ENCODE data around the gene VTI1B. TPM values are rescaled to one million over a fixed set of nuclear protein-coding genes. Genes with fewer than 3 reads are reported as not detected.
"Not testable (repeated sequence)": the region's sequence is repeated elsewhere in the genome, so short reads cannot be mapped to it uniquely, and the experiment has no call there.

Gene VTI1B
- total RNA-seq, 1 experiment from 2014 or later = 67.7 TPM

DNA sequence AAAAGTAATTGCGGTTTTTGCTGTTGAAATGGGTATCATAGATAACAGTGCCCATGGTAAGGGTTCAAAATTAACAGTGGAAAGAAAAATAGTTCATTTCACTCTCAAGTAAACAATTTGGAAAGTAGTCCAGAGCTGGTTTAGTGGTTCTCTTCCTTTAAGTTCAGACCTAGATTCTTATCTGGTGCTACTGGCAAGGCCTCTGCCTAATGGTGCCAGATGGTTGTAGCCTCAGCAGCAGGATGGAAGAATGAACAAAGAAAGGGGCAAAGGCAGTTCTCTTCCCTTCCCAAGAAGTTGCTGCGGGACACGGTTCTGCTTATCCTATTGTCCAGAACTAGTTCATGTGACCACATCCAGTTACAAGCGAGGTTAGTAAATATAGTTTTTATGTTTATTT is 44.2 kb downstream of the VTI1B start:
- DNase-seq (ENCODE audit: low spot score) = no peak

DNA sequence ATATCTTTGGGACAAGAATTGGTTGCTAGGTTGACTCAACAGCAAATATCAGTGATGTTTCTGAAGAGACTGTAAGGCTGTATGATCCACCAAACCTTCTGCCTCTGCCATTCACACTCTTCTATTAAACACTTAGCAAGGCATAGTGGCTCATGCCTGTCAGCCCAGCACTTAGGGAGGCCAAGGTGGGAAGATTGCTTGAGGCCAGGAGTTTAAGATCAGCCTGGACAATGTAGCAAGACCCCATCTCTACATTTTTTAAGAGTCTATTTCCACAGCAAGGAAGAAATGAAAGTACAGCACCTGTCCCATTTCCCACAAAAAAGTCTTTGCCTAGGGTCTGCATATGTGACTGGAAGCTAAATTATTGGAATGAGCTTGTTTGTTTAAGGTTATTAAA is 46.9 kb downstream of the VTI1B start:
- DNase-seq (ENCODE audit: low spot score) = no peak

DNA sequence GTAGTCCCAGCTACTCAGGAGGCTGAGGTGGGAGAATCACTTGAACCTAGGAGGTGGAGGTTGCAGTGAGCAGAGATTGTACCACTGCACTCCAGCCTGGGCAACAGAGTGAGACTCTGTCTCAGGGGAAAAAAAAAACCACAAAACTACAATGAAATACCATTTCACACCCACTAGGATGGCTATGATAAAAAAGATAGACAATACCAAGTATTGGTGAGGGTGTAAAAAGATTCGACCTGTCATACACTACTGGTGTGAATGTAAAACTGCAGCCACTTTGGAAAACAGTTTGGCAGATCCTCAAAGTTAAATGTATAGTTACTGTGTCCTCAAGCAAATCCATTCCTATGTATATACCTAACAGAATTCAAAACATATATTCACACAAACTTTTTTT is 48.3 kb downstream of the VTI1B start:
- not testable (repeated sequence) for DNase-seq (ENCODE audit: low spot score)

DNA sequence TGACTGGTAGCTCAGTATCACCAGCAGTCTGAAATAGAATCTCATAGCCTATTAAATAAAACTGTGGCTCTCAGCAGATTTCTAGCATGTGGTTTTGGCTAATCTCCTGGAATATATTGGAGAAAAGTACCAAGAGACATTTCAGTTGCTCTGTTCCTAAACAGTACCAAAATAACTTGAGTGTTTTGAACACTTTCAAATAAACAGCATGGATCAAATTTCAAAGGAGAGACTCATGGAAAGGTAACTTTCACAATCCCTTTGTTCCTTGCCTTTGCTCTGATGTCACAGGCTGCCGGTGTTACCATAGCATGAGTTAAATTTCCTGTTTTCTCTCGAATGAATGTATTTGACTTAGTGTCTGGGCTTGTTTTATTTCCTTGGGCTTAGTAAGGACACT is 51.3 kb downstream of the VTI1B start:
- DNase-seq (ENCODE audit: low spot score) = peak; percentile 69

DNA sequence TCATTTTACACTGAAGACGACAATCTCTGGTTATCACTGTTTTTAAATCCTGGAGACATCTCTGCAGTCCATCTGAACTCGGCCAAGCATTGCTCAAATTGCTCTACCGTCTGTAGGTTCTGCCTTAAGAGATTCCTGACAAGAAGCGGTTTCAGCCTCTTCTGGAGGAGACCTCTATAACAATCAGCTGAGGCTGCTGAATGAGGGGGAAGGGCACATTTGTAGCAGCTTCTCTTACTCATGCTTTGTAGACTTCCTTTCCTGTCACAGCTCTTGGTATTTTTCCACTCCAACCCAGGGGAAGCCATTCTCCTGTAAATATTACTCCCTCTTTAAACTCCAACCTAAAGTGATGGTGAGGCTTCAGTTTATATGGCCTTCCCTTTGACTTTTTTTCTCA is 51.8 kb downstream of the VTI1B start:
- peak; percentile 89 for DNase-seq (ENCODE audit: low spot score)

DNA sequence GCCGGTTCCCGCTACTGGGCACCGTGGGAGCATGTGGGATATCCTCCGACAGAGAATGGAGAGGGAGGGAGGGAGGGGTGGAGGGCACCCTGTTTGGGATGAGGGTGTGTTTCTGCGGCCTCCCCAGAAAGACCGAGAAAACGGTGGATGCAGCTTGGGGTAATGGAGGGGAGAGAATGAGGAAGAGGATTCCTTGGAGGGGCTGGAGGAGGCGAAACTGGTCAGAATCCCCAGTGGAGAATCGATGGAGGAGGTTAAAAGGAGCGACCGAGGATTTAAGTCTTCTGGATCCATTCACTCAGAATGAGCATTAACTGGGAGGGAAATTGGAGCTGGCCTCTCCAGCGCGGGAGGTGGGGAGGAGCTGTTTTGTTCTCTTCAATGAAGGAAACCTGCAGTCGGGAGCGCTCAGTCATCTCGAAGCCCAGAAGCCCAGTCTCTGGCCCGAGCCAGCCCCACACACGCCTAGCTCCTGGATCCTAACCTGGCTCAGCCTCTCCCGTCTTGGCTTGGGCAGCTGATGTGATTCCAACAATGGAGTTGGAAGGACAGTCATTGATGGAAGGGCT is 54.1 kb downstream of the VTI1B start:
- no peak for DNase-seq (ENCODE audit: low spot score)

DNA sequence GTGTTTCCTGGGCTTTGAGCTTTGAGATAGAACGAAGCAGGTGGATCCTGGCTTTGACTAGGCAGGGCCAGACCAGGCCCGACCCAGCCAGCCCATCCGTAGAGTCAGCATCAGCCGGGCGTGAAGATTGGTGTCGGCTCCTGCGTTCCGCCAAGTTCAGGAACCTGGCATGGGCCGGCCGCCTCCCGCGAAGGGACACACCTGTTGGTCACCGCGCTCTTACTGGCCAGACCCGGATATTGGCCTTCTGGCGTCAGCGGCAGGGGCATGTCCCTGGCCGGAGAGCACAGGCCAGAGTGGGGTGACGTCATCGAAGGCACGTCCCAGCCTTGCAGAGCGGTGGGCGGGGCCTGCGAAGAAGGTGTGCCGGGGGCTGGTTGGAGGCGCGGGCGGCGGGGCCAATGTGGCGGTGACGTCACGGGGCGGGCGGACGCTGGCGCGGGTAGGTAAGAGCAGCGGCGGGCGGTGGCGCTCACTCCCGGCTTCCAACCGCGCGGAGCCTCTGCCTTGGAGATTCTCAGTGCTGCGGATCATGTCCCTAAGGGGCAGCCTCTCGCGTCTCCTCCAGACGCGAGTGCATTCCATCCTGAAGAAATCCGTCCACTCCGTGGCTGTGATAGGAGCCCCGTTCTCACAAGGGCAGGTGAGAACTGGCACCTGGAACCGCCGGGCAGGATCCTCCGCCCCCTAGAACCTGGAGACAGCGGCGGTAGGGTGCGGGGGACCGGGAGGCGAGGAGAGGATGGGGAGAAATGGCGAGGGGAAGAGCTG is 54.8 kb downstream of the VTI1B start, which contains the start of gene ARG2:
Gene ARG2, plus strand, starts transcription at position 475 of the 771 bp plus-strand sequence. Its CDS starts 58 bp downstream, at position 533.
- peak; percentile 94 for DNase-seq (ENCODE audit: low spot score)

DNA sequence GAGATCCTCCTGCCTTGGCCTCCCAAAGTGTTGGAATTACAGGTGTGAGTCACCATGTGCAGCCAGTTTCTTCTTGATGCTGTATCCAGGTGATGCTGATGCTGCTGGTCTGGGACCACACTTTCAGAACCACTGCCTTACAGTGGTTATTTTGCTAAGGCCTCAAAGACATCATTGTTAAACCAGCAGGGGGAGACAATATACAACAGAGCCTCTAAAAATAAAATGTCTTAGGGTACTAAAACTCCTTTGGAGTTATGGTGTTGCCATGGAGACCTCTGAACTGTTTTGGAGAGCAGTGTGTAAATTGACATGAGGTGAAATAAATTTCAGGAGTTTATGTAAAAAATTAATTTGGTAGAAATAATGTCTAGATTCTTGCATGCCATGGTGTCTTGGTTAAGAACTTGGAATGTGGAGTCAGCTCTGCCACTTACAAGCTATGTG is 55.8 kb downstream of the VTI1B start:
- DNase-seq (ENCODE audit: low spot score) = peak; percentile 64

DNA sequence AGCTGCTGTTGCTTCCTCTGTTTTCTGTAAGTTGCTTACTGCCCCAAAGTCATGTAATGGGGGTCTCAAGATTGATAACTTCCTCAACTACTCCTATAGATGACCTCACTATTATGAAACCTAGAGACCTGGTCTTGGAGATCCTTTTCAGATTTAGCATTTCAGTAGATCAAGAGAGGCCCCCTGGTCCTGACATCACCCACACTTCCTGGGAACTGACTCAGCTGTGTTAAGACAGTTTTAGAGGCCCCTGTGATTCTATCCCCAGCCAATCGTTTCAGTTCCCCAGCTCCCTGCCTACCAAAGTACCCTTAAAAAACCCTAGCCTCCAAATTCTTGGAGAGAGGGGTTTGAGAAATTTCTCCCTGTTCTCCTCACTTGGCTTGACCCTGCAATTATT is 63.9 kb downstream of the VTI1B start:
- DNase-seq (ENCODE audit: low spot score) = no peak

DNA sequence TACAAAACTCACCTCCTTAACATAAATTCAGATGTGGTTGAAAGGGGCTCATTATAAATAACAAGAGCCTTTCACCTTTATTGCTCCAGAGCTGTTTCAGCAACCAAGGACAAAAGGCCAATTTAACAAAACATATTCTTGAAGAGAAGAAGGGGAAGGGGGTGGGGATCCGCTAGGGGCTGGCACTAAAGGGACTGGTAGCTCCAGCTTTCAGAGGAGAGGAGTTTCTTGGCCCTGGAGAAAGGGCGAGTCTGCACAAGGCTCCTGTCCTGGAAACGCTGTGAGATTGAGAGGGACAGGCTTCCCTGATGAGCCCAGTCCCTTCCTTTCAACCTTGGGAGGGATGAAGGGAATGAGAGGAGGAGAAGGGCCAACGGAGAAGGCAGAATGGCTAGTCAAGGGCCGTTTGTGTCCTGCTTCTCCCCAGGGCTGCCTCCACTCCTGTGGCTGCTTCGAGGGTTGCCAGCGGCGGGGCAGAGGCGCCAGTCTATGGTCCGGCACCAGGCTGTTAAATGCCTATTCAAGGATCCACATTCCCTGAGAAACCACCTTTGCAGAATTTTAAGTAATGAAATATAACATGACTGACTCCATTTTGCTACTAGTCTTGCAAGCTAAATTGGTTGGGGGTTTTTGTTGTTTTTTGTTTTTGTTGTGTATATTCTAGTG is 64.7 kb downstream of the VTI1B start:
- DNase-seq (ENCODE audit: low spot score) = no peak

DNA sequence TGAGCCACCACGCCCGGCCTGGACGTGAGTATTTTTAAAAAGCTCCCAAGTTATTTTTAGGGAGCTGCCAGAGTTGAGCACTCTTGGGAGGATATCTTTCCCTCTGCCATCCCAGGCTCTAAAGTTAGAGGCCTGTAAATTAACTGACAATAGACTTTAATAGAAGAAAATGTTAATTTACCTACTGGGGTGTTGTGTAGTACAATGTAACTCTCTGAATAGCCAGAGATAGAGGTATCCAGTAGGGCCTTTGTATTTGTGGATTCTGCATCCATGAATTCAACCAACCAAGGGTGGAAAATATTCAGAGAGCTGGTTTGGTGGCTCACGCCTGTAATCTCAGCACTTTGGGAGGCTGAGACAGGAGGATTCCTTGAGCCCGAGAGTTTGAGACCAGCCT is 66.8 kb downstream of the VTI1B start:
- DNase-seq (ENCODE audit: low spot score) = no peak

DNA sequence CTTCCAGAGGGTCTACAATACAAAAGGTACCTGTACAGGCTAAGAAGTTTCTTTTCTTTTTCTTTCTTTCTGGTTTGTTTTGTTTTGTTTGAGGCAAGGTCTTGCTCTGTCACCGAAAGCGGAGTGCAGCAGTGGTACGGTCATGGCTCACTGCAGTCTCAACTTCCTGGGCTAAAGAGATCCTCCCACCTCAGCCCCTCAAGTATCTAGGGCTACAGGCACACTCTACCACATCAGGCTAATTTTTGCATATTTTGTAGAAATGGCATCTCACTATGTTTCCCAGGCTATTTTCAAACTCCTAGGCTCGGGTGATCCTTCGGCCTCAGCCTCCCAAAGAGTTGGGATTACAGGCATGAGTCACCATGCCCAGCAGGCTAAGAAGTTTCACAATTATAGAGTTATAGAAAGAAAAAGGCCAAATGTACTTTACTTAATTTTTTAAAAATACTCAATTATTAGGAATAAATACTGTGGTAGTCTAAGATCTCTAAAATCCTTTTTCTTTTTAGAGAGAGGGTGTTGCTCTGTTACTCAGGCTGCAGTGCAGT is 71.4 kb downstream of the VTI1B start:
- DNase-seq (ENCODE audit: low spot score) = no peak

DNA sequence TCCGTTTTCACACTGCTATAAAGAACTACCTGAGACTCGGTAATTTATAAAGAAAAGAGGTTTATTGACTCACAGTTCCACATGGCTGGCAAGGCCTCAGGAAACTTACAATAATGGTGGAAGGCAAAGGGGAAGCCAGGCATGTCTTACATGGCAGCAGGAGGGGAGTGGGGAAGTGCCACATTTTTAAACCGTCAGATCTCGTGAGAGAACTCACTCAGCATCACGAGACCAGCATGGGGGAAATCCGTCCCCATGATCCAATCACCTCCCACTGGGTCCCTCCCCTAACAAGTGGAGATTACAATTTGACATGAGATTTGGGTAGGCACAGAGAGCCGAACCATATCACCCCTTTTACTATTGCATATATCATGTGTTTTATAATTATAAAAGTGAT is 72.4 kb downstream of the VTI1B start:
- no peak for DNase-seq (ENCODE audit: low spot score)

DNA sequence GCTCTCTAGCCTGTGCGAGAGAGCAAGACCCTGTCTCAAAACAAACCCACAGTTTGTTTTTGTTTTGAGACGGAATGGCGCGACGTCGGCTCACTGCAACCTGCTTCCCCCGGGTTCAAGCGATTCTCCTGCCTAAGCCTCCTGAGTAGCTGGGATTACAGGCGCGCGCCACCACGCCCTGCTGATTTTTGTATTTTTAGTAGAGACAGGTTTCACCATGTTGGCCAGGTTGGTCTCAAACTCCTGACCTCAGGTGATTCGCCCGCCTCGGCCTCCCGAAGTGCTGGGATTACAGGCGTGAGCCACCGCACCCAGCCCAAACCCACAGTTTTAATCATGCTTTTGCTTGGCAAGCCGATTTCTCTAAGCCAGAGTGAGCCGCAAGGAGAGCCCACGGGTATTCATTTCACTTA is 73.9 kb downstream of the VTI1B start:
- DNase-seq (ENCODE audit: low spot score) = not testable (repeated sequence)

DNA sequence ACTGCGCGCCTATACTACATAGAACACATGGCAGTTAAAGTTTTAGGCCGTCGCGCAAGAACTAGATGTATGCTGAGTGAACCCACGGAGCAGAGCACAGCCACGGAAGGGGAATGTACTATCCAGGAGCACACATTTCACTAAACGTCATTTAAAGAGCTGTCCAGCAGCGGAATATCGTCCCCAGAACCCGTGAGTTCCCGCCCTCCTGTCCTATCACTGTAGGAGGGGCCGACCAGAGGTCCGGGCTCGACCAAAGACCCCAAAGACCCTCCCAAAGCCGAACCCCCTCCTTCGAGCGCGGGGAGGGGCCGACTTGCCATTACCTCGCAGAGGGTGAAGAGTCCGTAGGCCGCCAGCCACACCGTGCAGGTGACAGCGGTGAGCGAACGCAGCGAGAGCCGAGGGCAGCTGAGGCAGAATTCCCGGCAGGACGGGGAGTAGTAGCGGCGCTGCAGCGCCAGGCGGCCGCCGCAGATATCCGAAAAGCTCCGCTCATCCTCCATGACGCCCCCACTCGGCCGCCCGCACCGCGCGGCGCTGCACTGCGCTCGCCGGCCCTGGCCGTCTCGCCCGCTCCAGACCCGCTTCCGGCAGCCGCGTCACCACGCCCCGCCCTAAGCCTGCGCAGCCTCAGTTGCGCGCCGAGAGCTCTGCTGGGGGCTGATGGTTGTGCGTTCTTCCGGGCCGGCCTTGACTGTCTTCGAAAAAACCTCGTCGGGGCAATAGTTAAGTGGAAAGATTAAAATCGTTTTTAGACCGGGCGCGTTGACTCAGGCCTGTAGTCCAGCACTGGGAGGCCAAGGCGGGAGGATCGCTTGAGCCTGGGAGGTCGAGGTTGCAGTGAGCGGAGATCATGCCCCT is 74.5 kb downstream of the VTI1B start, which contains the start of gene PIGH:
Gene PIGH, minus strand, starts transcription at position 571 of the 864 bp plus-strand sequence. Its CDS starts 65 bp downstream, at position 506.
- DNase-seq (ENCODE audit: low spot score) = peak; percentile 83

Other genes with a start within 250 kb of the VTI1B start
- gene TMEM229B, start 185.9 kb downstream of the VTI1B start, total RNA-seq (2014; rRNA removed; shearing (Covaris generic)) = 4.9 and 5.7 TPM in 2 replicates
- 0.94 and 1.8 TPM in 2 replicates for gene PLEKHH1, start 141.3 kb downstream of the VTI1B start, total RNA-seq (2014; rRNA removed; shearing (Covaris generic))
- gene PIGH, start 74.4 kb downstream of the VTI1B start, total RNA-seq (2014; rRNA removed; shearing (Covaris generic)) = 27.5 and 31.5 TPM in 2 replicates
- 26.3 and 29.2 TPM in 2 replicates for gene ARG2, start 54.7 kb downstream of the VTI1B start, total RNA-seq (2014; rRNA removed; shearing (Covaris generic))
- 115 and 116 TPM in 2 replicates for gene RDH11, start 21.1 kb upstream of the VTI1B start, total RNA-seq (2014; rRNA removed; shearing (Covaris generic))
- 0.35 and 0.79 TPM in 2 replicates for gene RDH12, start 27.3 kb upstream of the VTI1B start, total RNA-seq (2014; rRNA removed; shearing (Covaris generic))
- 6.4 and 7.1 TPM in 2 replicates for gene ZFYVE26, start 142.0 kb upstream of the VTI1B start, total RNA-seq (2014; rRNA removed; shearing (Covaris generic))
- gene RAD51B, start 145.1 kb upstream of the VTI1B start, total RNA-seq (2014; rRNA removed; shearing (Covaris generic)) = 5.2 and 11.2 TPM in 2 replicates

Measured in H4 (cell line).